Activated CD8-positive, alpha-beta T cell treated with anti-CD3 and anti-CD28 coated beads for 36 hours (primary cell): ENCODE results near the gene CFAP65. TPM values are rescaled to one million over a fixed set of nuclear protein-coding genes. Genes with fewer than 3 reads are reported as not detected.
A peak's percentile ranks its signal among the peaks of the same experiment; 100 is the strongest.

Experiments
- ATAC-seq: fragments of 200-7000 bp; cut with Tn5 transposase; one replicate; pipeline ENCODE4 v1.10.0; 2021; ENCODE audit warnings: mild to moderate bottlenecking, moderate library complexity
- CTCF ChIA-PET: fragments of 350-600 bp; sonication (Branson Sonifier 250); formaldehyde crosslinking; loops from one replicate; lab custom pipeline; 2021; ENCODE audit warnings: antibody characterized with exemption; lab: Charles Lee
- POLR2A ChIA-PET: fragments of 350-600 bp; sonication (Branson Sonifier 250); formaldehyde crosslinking; loops from one replicate; lab custom pipeline; 2021; ENCODE audit warnings: antibody characterized with exemption; lab: Charles Lee
- DNase-seq: peaks from one replicate; pipeline ENCODE4 v3.0.0-alpha.2; 2020
- H3K27ac Mint-ChIP-seq: one replicate; pipeline ENCODE4 v1.8.0; 2021; ENCODE audit warnings: mild to moderate bottlenecking, mixed read lengths
- H3K27me3 Mint-ChIP-seq: one replicate; pipeline ENCODE4 v1.8.0; 2021; ENCODE audit warnings: mixed read lengths
- H3K36me3 Mint-ChIP-seq: one replicate; pipeline ENCODE4 v1.8.0; 2021; ENCODE audit warnings: low read depth, mixed read lengths
- H3K4me1 Mint-ChIP-seq: one replicate; pipeline ENCODE4 v1.8.0; 2021; ENCODE audit warnings: low read depth, mixed read lengths
- H3K4me3 Mint-ChIP-seq: one replicate; pipeline ENCODE4 v1.8.0; 2021; ENCODE audit warnings: mild to moderate bottlenecking, moderate library complexity, mixed read lengths
- H3K9me3 Mint-ChIP-seq: one replicate; pipeline ENCODE4 v1.8.0; 2021; ENCODE audit warnings: mixed read lengths
- CTCF ChIP-seq: fragments of 200-600 bp; IDR thresholded peaks from one replicate; pipeline ENCODE4 v1.8.0; 2022; ENCODE audit warnings: antibody characterized with exemption, mild to moderate bottlenecking
- intact Hi-C: fragments of 100-400 bp; cut with micrococcal nuclease; formaldehyde crosslinking; loops from one replicate; pipeline ENCODE4 v1.10.0; 2022
- total RNA-seq, 2 experiments: library from RNA; stranded (reverse); gene quantifications; one replicate each; pipeline ENCODE4 v1.2.3, GENCODE V29; 2021

The CFAP65 gene
- total RNA-seq, 2 experiments from 2014 or later: not detected

GRCh38 chr2:219073413-219074129, 32.3 kb upstream of the CFAP65 start:
- peaks cover 21% of the 10 kb centered on the region for H3K36me3 Mint-ChIP-seq
- ATAC-seq (no peak), DNase-seq (peak; percentile 43)
- H3K27me3 Mint-ChIP-seq: no peaks in the 10 kb centered on the region
- H3K4me1 Mint-ChIP-seq: no peaks in the 10 kb centered on the region
- intact Hi-C loops: loop anchor here (5.0 kb wide), 1 partner anchor 44 kb away; no protein-coding TSS in a partner anchor
- H3K4me3 Mint-ChIP-seq: no peak overlapping the region
- H3K27ac Mint-ChIP-seq: no peak overlapping the region
- no peaks in the 10 kb centered on the region for H3K9me3 Mint-ChIP-seq
- CTCF ChIA-PET: interaction anchor here (0.6 to 24.1 kb wide), 33 partner anchors 9 to 221 kb away, joined by 3 to 431 read pairs (median 4); partner anchors contain the start of gene IHH
- peak; percentile 63 for TF ChIP-seq CTCF
- POLR2A ChIA-PET: interaction anchor here (0.7 to 1.5 kb wide), 2 partner anchors 11 to 12 kb away, joined by 3 read pairs; no protein-coding TSS in a partner anchor

GRCh38 chr2:219072741-219073250, 31.5 kb upstream of the CFAP65 start:
- no peak for DNase-seq
- H3K27ac Mint-ChIP-seq: no peak overlapping the region
- no peaks in the 10 kb centered on the region for H3K27me3 Mint-ChIP-seq
- H3K4me3 Mint-ChIP-seq: no peak overlapping the region
- no peak for ATAC-seq
- H3K36me3 Mint-ChIP-seq: peaks cover 21% of the 10 kb centered on the region
- POLR2A ChIA-PET: interaction anchor here (0.7 kb wide), 1 partner anchor 12 kb away, joined by 3 read pairs; no protein-coding TSS in a partner anchor
- CTCF ChIA-PET: interaction anchor here (0.6 to 24.1 kb wide), 36 partner anchors 8 to 422 kb away, joined by 3 to 431 read pairs (median 4); partner anchors contain the start of gene IHH
- H3K4me1 Mint-ChIP-seq: no peaks in the 10 kb centered on the region
- H3K9me3 Mint-ChIP-seq: no peaks in the 10 kb centered on the region
- intact Hi-C loops: loop anchor here (5.0 kb wide), 1 partner anchor 45 kb away; no protein-coding TSS in a partner anchor
- no peak for TF ChIP-seq CTCF

- no peak for TF ChIP-seq CTCF
- no peaks in the 10 kb centered on the region for H3K27me3 Mint-ChIP-seq
- POLR2A ChIA-PET: no interaction called here
- no peak overlapping the region for H3K27ac Mint-ChIP-seq
- H3K4me3 Mint-ChIP-seq: no peak overlapping the region
- no peak for ATAC-seq
- H3K36me3 Mint-ChIP-seq: peaks cover 12% of the 10 kb centered on the region
- H3K9me3 Mint-ChIP-seq: no peaks in the 10 kb centered on the region
- no peaks in the 10 kb centered on the region for H3K4me1 Mint-ChIP-seq
- DNase-seq: no peak
- CTCF ChIA-PET: interaction anchor here (1.1 to 24.1 kb wide), 11 partner anchors 9 to 90 kb away, joined by 3 to 431 read pairs (median 15); partner anchors contain the start of gene IHH
- intact Hi-C loops: loop anchor here (5.0 kb wide), 1 partner anchor 46 kb away; no protein-coding TSS in a partner anchor
Observed at GRCh38 chr2:219071131-219071816, 30.0 kb upstream of the CFAP65 start.

- no peak for TF ChIP-seq CTCF
Observed at GRCh38 chr2:219065484-219065883, 24.2 kb upstream of the CFAP65 start.

More at GRCh38 chr2:219065484-219065883, 24.2 kb upstream of the CFAP65 start:
- ATAC-seq: no peak
- ChIA-PET POLR2A (no interaction called here), CTCF (interaction anchor here (0.9 to 24.1 kb wide), 8 partner anchors 9 to 211 kb away, joined by 3 to 431 read pairs (median 4); no protein-coding TSS in a partner anchor)
- DNase-seq: no peak
- Mint-ChIP-seq H3K4me3 (no peak overlapping the region), H3K4me1 (peaks cover 2% of the 10 kb centered on the region), H3K36me3 (peaks cover 2% of the 10 kb centered on the region), H3K9me3 (no peaks in the 10 kb centered on the region), H3K27ac (no peak overlapping the region), H3K27me3 (peaks cover 28% of the 10 kb centered on the region)
- intact Hi-C loops: no loop called here
